HG03060 (cell line): ENCODE measurements around the gene SMIM22.
A peak's percentile ranks its signal among the peaks of the same experiment; 100 is the strongest.
"Not testable (repeated sequence)": the region's sequence is repeated elsewhere in the genome, so short reads cannot be mapped to it uniquely, and the experiment has no call there.

Source experiments
- ATAC-seq: cut with Tn5 transposase; IDR thresholded peaks from one replicate; pipeline ENCODE4 v1.9.1; 2021; ENCODE audit warnings: low read depth, moderate number of reproducible peaks; ENCODE audit not compliant: unreplicated experiment

The SMIM22 gene

GRCh38 chr16:4768549-4769305 is 26.4 kb upstream of the SMIM22 start:
- ATAC-seq, result peak; percentile 49

- ATAC-seq, result no peak
Measured at GRCh38 chr16:4769306-4769638, 25.9 kb upstream of the SMIM22 start.

GRCh38 chr16:4771646-4772045 is 23.5 kb upstream of the SMIM22 start:
- ATAC-seq, result no peak

- no peak for ATAC-seq
Measured at GRCh38 chr16:4772351-4772750, 22.8 kb upstream of the SMIM22 start.

DNA sequence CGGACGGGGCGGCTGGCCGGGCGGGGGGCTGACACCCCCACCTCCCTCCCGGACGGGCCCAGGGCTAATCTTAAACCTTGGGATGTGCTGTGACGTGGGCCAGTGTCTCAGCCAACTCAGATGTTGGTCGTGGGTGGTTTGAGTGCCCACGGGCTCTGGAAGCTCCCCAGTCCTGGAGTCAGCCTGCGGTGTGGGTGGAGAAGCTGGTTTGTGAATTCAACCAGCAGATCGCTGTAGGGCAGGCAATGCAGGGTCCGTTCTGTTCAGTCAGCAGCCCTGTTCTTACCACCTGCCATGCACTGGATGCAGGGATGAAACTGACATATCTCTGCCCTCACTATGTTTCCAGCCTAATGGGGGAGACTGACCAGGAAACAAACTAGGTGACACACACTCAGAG is 20.2 kb upstream of the SMIM22 start:
- no peak for ATAC-seq

DNA sequence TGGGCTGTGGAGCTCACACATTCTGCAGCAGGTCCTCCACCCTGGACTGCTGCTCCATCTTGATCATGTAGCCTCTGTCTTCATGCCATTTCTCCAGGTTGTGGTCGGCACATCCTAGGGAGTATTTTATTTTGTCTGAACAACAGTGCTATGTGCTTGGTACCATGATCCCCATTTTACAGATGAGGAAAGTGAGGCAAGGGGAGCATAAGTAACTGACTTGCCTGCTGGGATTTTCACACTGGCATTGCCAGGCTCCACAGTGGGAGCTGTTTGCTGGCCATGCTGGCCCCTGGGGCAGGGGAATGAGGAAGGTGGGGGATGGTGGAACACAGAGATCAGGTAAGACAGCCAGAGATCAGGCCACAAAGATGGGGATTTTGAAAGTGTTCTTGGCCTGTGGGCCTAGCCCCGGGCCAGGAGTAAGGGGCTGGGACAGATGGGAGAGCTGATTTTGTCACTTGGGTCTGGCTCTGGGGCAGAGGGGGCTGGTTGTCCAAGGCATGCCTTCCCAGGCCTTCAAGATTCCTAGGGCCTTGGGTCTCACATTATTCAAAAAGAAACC is 18.9 kb upstream of the SMIM22 start:
- no peak for ATAC-seq

DNA sequence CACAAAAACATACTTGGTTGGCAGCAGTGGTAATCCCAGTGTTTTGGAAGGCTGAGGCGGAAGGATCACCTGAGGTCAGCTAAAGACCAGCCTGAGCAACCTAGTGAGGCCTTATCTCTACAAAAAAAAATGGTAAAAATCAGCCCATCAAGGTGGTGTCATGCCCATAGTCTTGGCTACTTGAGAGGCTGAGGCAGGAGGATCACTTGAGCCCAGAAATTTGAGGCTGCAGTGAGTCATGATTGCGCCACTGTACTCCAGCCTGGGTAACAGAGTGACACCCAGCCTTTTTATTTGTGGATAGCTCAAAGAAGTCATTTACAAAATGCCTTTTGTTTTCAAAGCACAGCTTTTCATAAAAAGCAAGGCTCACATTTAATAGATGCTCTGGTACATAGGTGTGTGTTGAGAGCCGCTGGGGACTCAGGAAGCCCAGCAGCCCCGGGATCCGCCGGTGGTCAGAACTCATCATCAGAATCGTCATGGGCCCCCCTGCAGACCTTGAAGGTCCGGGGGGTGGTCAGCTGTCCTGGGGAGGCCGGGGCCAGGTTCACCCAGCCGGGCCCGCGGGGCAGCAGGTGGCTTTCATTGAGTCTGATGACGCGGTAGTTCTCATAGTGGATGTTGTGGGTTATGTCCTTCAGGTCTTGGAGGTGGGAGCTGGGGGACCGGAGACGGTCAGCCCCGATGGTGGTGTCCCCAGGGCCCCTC is 17.7 kb upstream of the SMIM22 start:
- no peak for ATAC-seq

GRCh38 chr16:4778050-4778392 is 17.1 kb upstream of the SMIM22 start:
- no peak for ATAC-seq

DNA sequence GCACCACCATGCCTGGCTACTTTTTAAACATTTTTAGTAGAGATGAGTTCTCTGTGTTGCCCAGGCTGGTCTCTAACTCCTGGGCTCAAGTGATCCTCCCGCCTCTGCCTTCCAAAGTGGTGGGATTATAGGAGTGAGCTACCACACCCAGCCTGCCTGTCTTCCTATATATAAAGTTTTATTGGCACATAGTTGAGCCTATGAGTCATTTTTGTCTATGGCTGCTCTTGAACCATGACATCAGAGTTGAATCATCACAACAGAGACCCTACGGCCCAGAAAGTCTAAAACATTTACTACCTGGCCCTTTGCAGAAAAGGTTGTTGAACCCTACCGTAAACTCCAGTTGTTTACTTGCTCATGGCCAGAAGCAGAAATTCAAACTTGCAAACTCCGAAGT is 14.9 kb upstream of the SMIM22 start:
- ATAC-seq, result no peak

GRCh38 chr16:4783251-4783950 is 11.8 kb upstream of the SMIM22 start:
- ATAC-seq, result no peak

DNA sequence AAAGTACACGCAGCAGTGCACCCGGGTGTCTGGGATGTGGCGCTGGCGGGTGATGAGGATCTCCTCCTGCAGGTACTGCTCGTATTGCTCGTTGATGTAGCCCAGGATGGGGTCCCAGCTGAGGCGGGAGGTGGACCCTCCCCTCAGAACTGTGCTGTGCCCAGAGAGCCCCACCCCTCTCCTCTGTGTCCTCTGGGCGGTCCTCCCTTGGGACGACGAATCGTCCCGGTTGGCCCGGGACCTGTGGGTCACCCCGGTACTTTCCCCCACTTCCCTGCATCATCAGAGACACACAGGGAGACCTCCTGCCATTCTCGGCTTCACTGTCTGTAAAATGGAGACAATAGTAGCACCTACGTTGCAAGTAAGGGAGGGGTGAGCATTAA is 11.2 kb upstream of the SMIM22 start:
- no peak for ATAC-seq

DNA sequence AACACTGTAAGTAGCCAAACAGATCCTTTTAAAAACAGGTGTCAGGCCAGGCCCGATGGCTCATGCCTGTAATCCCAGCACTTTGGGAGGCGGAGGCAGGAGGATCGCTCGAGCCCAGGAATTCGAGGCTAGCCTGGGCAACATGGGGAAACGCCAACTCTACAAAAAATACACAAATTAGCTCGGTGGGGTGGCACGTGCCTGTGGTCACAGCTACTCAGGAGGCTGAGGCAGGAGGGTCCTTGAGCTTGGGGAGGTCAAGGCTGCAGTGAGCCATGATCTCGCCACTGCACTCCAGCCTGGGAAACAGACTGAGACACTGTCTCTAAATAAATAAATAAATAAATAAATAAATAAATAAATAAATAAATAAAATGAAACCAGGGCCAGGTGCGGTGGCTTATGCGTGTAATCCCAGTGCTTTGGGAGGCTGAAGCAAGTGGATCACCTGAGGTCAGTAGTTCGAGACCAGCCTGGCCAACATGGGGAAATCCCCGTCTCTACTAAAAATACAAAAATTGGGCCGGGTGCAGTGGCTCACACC is 10.7 kb upstream of the SMIM22 start:
- ATAC-seq, result not testable (repeated sequence)

DNA sequence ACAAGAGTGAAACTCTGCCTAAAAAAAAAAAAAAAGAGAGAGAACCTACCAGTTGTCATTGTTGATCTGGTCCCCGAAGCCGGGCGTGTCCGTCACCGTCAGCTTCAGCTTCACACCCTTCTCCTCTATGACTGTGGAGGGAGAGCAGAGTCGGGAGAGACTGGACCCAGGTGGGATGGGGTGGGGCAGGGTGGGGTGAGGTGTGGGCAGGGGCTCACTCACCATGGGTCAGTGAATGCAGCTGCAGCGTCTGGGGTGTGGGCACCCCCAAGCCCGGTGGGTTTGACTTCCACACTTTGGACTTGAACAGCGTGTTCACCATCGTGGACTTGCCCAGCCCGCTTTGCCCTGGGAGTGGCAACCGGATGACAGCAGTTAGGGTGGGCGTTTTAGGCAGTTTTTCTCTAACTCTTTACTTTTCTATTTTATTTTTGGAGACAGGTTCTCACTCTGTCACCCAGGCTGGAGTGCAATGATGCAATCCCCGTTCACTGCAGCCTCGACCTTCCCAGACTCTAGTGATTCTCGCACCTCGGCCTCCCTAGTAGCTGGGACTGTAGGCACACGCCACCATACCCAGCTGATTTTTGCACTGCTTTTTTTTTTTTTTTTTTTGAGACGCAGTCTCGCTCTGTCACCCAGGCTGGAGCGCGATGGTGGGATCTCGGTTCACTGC is 9.3 kb upstream of the SMIM22 start:
- no peak for ATAC-seq

DNA sequence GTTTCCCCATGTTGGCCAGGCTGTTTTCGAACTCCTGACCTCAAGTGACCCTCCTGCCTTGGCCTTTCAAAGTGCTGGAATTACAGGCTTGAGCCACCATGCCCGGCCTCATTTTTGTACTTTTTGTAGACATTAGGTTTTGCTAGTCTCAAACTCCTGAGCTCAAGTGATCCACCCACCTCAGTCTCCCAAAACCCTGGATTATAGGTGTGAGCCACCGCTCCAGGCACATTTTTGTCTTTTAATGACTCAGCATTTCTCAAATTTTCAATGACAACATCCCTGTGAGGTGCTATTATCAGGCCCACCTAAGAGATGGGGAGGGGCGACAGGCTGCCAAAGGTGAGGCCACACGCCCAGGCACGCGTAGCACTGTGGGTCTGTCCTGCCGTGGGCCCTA is 8.1 kb upstream of the SMIM22 start:
- no peak for ATAC-seq

DNA sequence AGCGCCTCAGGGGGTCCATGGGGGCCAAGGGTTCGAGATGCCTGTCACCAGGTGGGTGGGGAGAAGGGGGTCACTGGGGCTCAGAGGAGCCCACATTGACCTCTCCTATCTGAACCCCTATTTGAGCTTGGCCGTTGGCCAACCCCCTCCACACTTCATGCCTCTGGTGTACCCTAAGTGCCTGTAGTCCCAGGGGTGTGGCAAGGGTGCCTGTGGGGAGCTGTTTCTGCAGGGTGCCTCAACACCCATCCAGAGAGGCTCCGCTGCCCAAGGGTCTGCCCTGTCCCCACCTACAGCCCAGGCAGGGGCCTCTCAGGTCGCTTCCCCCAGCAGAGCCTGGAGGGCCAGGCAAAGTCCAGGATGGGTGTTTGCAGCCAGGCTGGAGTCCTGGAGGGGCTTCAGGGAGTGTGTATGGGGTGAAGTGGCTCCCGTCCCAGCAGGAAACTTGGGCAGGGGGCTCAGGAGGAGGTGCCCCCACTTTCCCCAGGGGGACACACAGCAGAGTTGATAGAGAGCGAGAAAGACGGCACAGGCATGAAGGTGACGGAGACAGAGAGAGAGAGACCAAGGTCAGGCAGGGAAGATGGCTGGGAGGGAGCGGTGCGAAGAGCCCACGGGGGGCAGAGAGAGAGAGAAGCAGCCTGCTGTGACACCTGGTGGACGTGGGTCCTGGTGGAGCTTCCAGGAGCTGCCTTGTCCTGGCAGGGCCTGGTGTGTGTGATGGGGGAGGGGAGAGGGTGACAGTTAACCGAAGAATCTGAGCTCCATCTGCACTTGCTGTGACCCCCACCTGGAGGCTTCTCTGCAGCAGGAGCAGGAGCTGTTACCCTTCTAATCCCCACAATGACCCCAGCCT is 7.3 kb upstream of the SMIM22 start, which contains the start of gene SEPTIN12:
Gene SEPTIN12, minus strand, starts transcription at position 719 of the 856 bp plus-strand sequence. Its CDS starts 700 bp downstream, at position 19.
- ATAC-seq, result no peak

GRCh38 chr16:4788489-4788889 is 6.7 kb upstream of the SMIM22 start:
- no peak for ATAC-seq

GRCh38 chr16:4788910-4789309 is 6.3 kb upstream of the SMIM22 start:
- ATAC-seq, result no peak

GRCh38 chr16:4790261-4790660 is 4.9 kb upstream of the SMIM22 start:
- ATAC-seq, result no peak

GRCh38 chr16:4790871-4791270 is 4.3 kb upstream of the SMIM22 start:
- ATAC-seq, result no peak
